Liver (tissue), 9 donors: Measurements from ENCODE around the gene LRCH3. TPM values are rescaled to one million over a fixed set of nuclear protein-coding genes. Genes with fewer than 3 reads are reported as not detected.

Experiments used
- DNase-seq: peaks from one replicate; pipeline ENCODE4 v3.0.0-alpha.2; 2017; ENCODE audit warnings: low spot score
- H3K27ac ChIP-seq, 2 donors: one replicate each; pipeline ENCODE4 v1.7.0; 2013; ENCODE audit warnings: inconsistent platforms in 2 of 2, low read length in 2 of 2, control low read depth in 1 of 2, low read depth in 1 of 2, mild to moderate bottlenecking in 1 of 2
- H3K27me3 ChIP-seq, 4 donors: one replicate each; pipeline versions ENCODE4 v1.6.1 to v1.7.0; 2013; ENCODE audit warnings: low read length in 3 of 4, inconsistent platforms in 1 of 4, mild to moderate bottlenecking in 1 of 4, moderate library complexity in 1 of 4; ENCODE audit not compliant: control insufficient read depth in 4 of 4, insufficient read depth in 4 of 4
- H3K36me3 ChIP-seq, 4 donors: one replicate each; pipeline versions ENCODE4 v1.6.1 to v1.7.0; 2013; ENCODE audit warnings: low read length in 3 of 4, mild to moderate bottlenecking in 3 of 4, low read depth in 1 of 4, moderate library complexity in 1 of 4; ENCODE audit not compliant: control insufficient read depth in 4 of 4, insufficient read depth in 3 of 4
- H3K4me1 ChIP-seq, 4 donors: one replicate each; pipeline versions ENCODE4 v1.6.1 to v1.7.0; 2013; ENCODE audit warnings: low read length in 3 of 4, mild to moderate bottlenecking in 3 of 4, moderate library complexity in 1 of 4; ENCODE audit not compliant: control insufficient read depth in 4 of 4, insufficient read depth in 4 of 4
- H3K4me3 ChIP-seq, 3 donors: one replicate each; pipeline versions ENCODE4 v1.6.1 to v1.7.0; 2013; ENCODE audit warnings: low read length in 3 of 3, control low read depth in 1 of 3, low read depth in 1 of 3, mild to moderate bottlenecking in 1 of 3
- H3K9ac ChIP-seq, 2 donors: one replicate each; pipeline ENCODE4 v1.7.0; 2013; ENCODE audit warnings: low read length in 2 of 2, mild to moderate bottlenecking in 2 of 2, moderate library complexity in 2 of 2, control low read depth in 1 of 2, low read depth in 1 of 2
- H3K9me3 ChIP-seq, 4 donors: one replicate each; pipeline versions ENCODE4 v1.6.1 to v1.7.0; 2013; ENCODE audit warnings: low read length in 3 of 4; ENCODE audit not compliant: control insufficient read depth in 4 of 4
- EGR1 ChIP-seq, 2 donors: IDR thresholded peaks; 2 replicates each; pipeline ENCODE4 v1.6.1; 2016 to 2018; ENCODE audit warnings: antibody characterized with exemption in 2 of 2, low read depth in 2 of 2
- FOXA1 ChIP-seq: IDR thresholded peaks from 2 replicates; pipeline ENCODE4 v1.6.1; 2016; ENCODE audit warnings: antibody characterized with exemption
- FOXA2 ChIP-seq: IDR thresholded peaks from 2 replicates; pipeline ENCODE4 v1.6.1; 2016; ENCODE audit warnings: antibody characterized with exemption
- GABPA ChIP-seq, 2 donors: IDR thresholded peaks in 1 of 2; conservative IDR thresholded peaks in 1 of 2; 2 replicates each; pipeline ENCODE4 v1.6.1; 2016; ENCODE audit warnings: antibody characterized with exemption in 2 of 2, mild to moderate bottlenecking in 1 of 2, moderate library complexity in 1 of 2
- HNF4A ChIP-seq, 2 donors: conservative IDR thresholded peaks; 2 replicates each; pipeline ENCODE4 v1.6.1; 2016; ENCODE audit warnings: antibody characterized with exemption in 2 of 2, mild to moderate bottlenecking in 2 of 2
- HNF4G ChIP-seq: IDR thresholded peaks from 2 replicates; pipeline ENCODE4 v1.6.1; 2016; ENCODE audit warnings: antibody characterized with exemption
- JUND ChIP-seq, 2 donors: IDR thresholded peaks; 2 replicates each; pipeline ENCODE4 v1.6.1; 2016; ENCODE audit warnings: antibody characterized with exemption in 2 of 2
- NR2F2 ChIP-seq: IDR thresholded peaks from 2 replicates; pipeline ENCODE4 v1.6.1; 2016; ENCODE audit warnings: antibody characterized with exemption
- RAD21 ChIP-seq, 2 donors: IDR thresholded peaks; 2 replicates each; pipeline ENCODE4 v1.6.1; 2016; ENCODE audit warnings: antibody characterized with exemption in 2 of 2, mild to moderate bottlenecking in 2 of 2
- RXRA ChIP-seq, 2 donors: IDR thresholded peaks; 2 replicates each; pipeline ENCODE4 v1.6.1; 2017 to 2018; ENCODE audit warnings: antibody characterized with exemption in 2 of 2, mild to moderate bottlenecking in 1 of 2
- TAF1 ChIP-seq: conservative IDR thresholded peaks from 2 replicates; pipeline ENCODE4 v1.6.1; 2016; ENCODE audit warnings: antibody characterized with exemption, mild to moderate bottlenecking
- YY1 ChIP-seq: IDR thresholded peaks from 2 replicates; pipeline ENCODE4 v1.6.1; 2016; ENCODE audit warnings: antibody characterized with exemption, mild to moderate bottlenecking
- WGBS: extraction: QIAGEN DNeasy Blood & Tissue Kit; methylation state at CpG from one replicate; pipeline ENCODE4 v1.1.7; 2013; 5-methylcytosine and 5-hydroxymethylcytosine counted together
- polyA plus RNA-seq, 2 donors: library from polyadenylated mRNA; stranded (reverse) in 1 of 2; unstranded in 1 of 2; fragments of 200-250 nt in 1 of 2; fragments of >200 nt in 1 of 2; fragmentation: Nextera tagmentation in 1 of 2; extraction: Ambion mirVana in 1 of 2; gene quantifications; one replicate each; pipeline versions ENCODE4 v1.2.1 to v1.2.3, GENCODE V29; 2013 to 2015
- total RNA-seq, 2 donors: library from RNA; depleted of rRNA; stranded (reverse); fragments of >200 nt; gene quantifications; one replicate each; pipeline ENCODE4 v1.2.3, GENCODE V29; 2014
- TF ChIP-seq, protein P1 (sequence below): IDR thresholded peaks from 2 replicates; pipeline ENCODE4 v1.6.1; 2016; ENCODE audit warnings: antibody characterized with exemption
- TF ChIP-seq, protein P2 (sequence below): IDR thresholded peaks from 2 replicates; pipeline ENCODE4 v1.6.1; 2016; ENCODE audit warnings: antibody characterized with exemption
- TF ChIP-seq, protein P3 (sequence below): fragments of 150-350 bp; IDR thresholded peaks from 2 replicates; pipeline ENCODE4 v1.5.1; 2017; ENCODE audit warnings: improper control_type of control experiment, low read depth, low read length; ENCODE audit not compliant: missing input control
- TF ChIP-seq, protein P4 (sequence below): IDR thresholded peaks from 2 replicates; pipeline ENCODE4 v1.6.1; 2016; ENCODE audit warnings: antibody characterized with exemption
- donor health status: healthy.
- donor health status: healthy.
- donor health status: healthy.
- donor health status: healthy.
- donor health status: healthy.

Gene LRCH3
- total and polyA plus RNA-seq, 4 donors, result 6.2 to 67.2 (median 19.7) TPM

DNA sequence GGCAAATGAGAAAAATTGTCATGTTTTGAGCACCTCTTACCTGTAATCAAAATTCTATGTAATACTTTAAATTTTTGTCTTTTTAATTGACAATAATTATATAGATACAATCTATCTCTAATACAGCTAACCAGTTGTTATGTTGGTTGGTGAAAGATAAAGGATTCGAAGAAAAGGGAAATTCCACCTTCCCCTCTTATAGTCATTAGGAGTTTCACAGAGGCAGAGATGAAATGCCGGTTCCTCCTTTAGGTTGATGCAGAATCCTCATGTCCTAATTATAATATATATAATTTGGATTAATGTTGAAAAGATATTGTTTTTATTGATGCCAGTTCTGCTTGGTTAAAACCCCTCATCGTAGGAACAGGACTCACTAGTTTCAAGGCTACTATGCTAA, 67.1 kb downstream of the LRCH3 start:
- no peak overlapping the region for H3K9ac ChIP-seq
- 90% methylated on average over 3 of the region's 3 CpGs for WGBS
- no peak overlapping the region for H3K4me3 ChIP-seq
- H3K27ac ChIP-seq, result no peak overlapping the region
- H3K9me3 ChIP-seq, result no peaks in the 10 kb centered on the region
- H3K36me3 ChIP-seq, result peaks cover 3 to 31% (median 25%) of the 10 kb centered on the region in 4 donors
- DNase-seq, result no peak
- H3K27me3 ChIP-seq, result no peaks in the 10 kb centered on the region
- H3K4me1 ChIP-seq, result no peaks in the 10 kb centered on the region
- TF ChIP-seq HNF4G, result no peak
- TF ChIP-seq FOXA2, result no peak
- TF ChIP-seq, protein P1, sequence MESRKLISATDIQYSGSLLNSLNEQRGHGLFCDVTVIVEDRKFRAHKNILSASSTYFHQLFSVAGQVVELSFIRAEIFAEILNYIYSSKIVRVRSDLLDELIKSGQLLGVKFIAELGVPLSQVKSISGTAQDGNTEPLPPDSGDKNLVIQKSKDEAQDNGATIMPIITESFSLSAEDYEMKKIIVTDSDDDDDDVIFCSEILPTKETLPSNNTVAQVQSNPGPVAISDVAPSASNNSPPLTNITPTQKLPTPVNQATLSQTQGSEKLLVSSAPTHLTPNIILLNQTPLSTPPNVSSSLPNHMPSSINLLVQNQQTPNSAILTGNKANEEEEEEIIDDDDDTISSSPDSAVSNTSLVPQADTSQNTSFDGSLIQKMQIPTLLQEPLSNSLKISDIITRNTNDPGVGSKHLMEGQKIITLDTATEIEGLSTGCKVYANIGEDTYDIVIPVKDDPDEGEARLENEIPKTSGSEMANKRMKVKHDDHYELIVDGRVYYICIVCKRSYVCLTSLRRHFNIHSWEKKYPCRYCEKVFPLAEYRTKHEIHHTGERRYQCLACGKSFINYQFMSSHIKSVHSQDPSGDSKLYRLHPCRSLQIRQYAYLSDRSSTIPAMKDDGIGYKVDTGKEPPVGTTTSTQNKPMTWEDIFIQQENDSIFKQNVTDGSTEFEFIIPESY, result no peak
- no peak for TF ChIP-seq NR2F2
- no peak for TF ChIP-seq RAD21 (IDR thresholded peaks at IDR 0.05)
- no peak for TF ChIP-seq FOXA1
- TF ChIP-seq GABPA (IDR thresholded peaks at IDR 0.05 in 1 of 2, conservative IDR thresholded peaks at IDR 0.05 in 1 of 2), result no peak
- TF ChIP-seq, protein P2, sequence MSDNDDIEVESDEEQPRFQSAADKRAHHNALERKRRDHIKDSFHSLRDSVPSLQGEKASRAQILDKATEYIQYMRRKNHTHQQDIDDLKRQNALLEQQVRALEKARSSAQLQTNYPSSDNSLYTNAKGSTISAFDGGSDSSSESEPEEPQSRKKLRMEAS, result no peak
- no peak for TF ChIP-seq EGR1 (IDR thresholded peaks at IDR 0.05; ENCODE audit: low read depth in 2 of 2)
- TF ChIP-seq, protein P3, sequence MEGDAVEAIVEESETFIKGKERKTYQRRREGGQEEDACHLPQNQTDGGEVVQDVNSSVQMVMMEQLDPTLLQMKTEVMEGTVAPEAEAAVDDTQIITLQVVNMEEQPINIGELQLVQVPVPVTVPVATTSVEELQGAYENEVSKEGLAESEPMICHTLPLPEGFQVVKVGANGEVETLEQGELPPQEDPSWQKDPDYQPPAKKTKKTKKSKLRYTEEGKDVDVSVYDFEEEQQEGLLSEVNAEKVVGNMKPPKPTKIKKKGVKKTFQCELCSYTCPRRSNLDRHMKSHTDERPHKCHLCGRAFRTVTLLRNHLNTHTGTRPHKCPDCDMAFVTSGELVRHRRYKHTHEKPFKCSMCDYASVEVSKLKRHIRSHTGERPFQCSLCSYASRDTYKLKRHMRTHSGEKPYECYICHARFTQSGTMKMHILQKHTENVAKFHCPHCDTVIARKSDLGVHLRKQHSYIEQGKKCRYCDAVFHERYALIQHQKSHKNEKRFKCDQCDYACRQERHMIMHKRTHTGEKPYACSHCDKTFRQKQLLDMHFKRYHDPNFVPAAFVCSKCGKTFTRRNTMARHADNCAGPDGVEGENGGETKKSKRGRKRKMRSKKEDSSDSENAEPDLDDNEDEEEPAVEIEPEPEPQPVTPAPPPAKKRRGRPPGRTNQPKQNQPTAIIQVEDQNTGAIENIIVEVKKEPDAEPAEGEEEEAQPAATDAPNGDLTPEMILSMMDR, result no peak
- TF ChIP-seq HNF4A (conservative IDR thresholded peaks at IDR 0.05), result no peak
- no peak for TF ChIP-seq TAF1
- TF ChIP-seq, protein P4, sequence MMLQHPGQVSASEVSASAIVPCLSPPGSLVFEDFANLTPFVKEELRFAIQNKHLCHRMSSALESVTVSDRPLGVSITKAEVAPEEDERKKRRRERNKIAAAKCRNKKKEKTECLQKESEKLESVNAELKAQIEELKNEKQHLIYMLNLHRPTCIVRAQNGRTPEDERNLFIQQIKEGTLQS, result no peak
- no peak for TF ChIP-seq RXRA (IDR thresholded peaks at IDR 0.05)

DNA sequence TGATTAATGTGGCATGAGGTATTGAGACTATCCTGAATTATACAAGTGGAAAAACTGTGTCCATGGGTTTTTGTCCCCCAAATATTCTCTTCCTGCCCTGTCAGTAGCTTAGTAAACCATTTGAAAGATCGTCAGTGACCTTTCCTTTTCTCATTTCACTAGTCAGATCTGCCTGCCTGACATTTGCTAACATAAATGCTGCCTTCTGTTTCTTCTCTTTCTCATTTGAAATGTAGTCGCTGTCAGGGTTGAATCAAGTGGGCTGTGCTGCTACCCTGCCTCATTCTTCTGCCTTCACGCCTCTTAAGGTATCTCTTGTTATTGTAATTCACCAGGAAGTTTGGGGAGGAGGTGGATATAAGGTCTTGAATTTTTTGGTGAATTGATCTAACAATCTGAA, 67.5 kb downstream of the LRCH3 start:
- H3K27me3 ChIP-seq, result no peaks in the 10 kb centered on the region
- H3K9me3 ChIP-seq, result no peaks in the 10 kb centered on the region
- no peak for TF ChIP-seq JUND (IDR thresholded peaks at IDR 0.05)
- no peak for TF ChIP-seq RAD21 (IDR thresholded peaks at IDR 0.05)
- no peak for DNase-seq
- H3K4me3 ChIP-seq, result no peak overlapping the region
- H3K36me3 ChIP-seq, result peaks cover 3 to 31% (median 24%) of the 10 kb centered on the region in 4 donors
- no peaks in the 10 kb centered on the region for H3K4me1 ChIP-seq
- no peak overlapping the region for H3K9ac ChIP-seq
- 91% methylated on average over 3 of the region's 3 CpGs for WGBS
- H3K27ac ChIP-seq, result no peak overlapping the region

DNA sequence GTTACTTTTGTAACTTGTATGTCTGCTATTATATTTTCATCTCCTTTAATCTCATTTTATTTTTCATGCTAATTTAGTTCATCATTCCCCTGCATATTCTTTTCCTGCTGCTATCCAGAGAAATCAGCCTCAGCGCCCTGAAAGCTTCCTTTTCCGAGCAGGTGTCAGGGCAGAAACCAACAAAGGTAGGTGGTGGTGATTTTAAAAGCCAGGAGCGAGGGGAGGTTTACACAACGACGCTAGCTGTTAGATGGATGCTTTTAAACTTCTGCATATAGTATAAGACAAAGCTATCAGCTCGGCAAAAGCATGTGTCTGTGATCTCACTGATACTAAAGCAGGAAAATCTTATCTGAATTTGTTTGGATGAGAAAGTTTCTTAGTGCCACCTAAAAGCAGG, 75.0 kb downstream of the LRCH3 start:
- DNase-seq, result no peak
- Histone ChIP-seq H3K27ac (no peak overlapping the region), H3K27me3 (no peaks in the 10 kb centered on the region), H3K9ac (no peak overlapping the region), H3K36me3 (peaks cover 3 to 17% (median 11%) of the 10 kb centered on the region in 4 donors), H3K4me3 (no peak overlapping the region), H3K4me1 (no peaks in the 10 kb centered on the region), H3K9me3 (no peaks in the 10 kb centered on the region)
- TF ChIP-seq, protein P3, result no peak
- no peak for TF ChIP-seq HNF4A (conservative IDR thresholded peaks at IDR 0.05)
- TF ChIP-seq YY1, result no peak
- no peak for TF ChIP-seq FOXA2
- no peak for TF ChIP-seq GABPA (IDR thresholded peaks at IDR 0.05 in 1 of 2, conservative IDR thresholded peaks at IDR 0.05 in 1 of 2)
- TF ChIP-seq, protein P2, result no peak
- WGBS, result 96% methylated on average over 6 of the region's 6 CpGs
